Measurements from ENCODE around the gene PEX14.
"Not testable (repeated sequence)": the region's sequence is repeated elsewhere in the genome, so short reads cannot be mapped to it uniquely, and the experiment has no call there.

PEX14 gene

GRCh38 chr1:10474613-10475507 is at the start of gene PEX14:
TSS of gene PEX14 (plus strand) at chr1:10474950. CDS start at chr1:10474967, 17 bp downstream.
- peak; percentile 18 for DNase-seq

- DNase-seq: not testable (repeated sequence)
Measured at GRCh38 chr1:10425826-10426534, 48.8 kb upstream of the PEX14 start.

- DNase-seq: not testable (repeated sequence)
Measured at GRCh38 chr1:10426535-10426848, 48.3 kb upstream of the PEX14 start.

- DNase-seq: no peak
Measured at GRCh38 chr1:10428984-10429383, 45.8 kb upstream of the PEX14 start.

GRCh38 chr1:10429868-10430215 is 44.9 kb upstream of the PEX14 start:
- no peak for DNase-seq

GRCh38 chr1:10430216-10431069 is 44.3 kb upstream of the PEX14 start, which contains the start of gene CENPS:
TSS of gene CENPS (plus strand) at chr1:10430433. CDS start at chr1:10430518, 85 bp downstream.
- no peak for DNase-seq

GRCh38 chr1:10431070-10431730 is 43.5 kb upstream of the PEX14 start:
- DNase-seq: no peak

- no peak for DNase-seq
Measured at GRCh38 chr1:10432910-10433700, 41.6 kb upstream of the PEX14 start.

GRCh38 chr1:10433790-10434189 is 41.0 kb upstream of the PEX14 start:
- no peak for DNase-seq

GRCh38 chr1:10434590-10434989 is 40.2 kb upstream of the PEX14 start:
- no peak for DNase-seq

GRCh38 chr1:10437052-10437451 is 37.7 kb upstream of the PEX14 start:
- no peak for DNase-seq

GRCh38 chr1:10438677-10439163 is 36.0 kb upstream of the PEX14 start:
- DNase-seq: no peak

GRCh38 chr1:10440305-10440704 is 34.4 kb upstream of the PEX14 start:
- DNase-seq: no peak

- DNase-seq: no peak
Measured at GRCh38 chr1:10440794-10441193, 34.0 kb upstream of the PEX14 start.

GRCh38 chr1:10444248-10444647 is 30.5 kb upstream of the PEX14 start:
- DNase-seq: no peak

GRCh38 chr1:10444795-10445397 is 29.9 kb upstream of the PEX14 start:
- no peak for DNase-seq

GRCh38 chr1:10446790-10447422 is 27.8 kb upstream of the PEX14 start:
- no peak for DNase-seq

GRCh38 chr1:10449751-10450150 is 25.0 kb upstream of the PEX14 start, which contains the start of gene CORT:
TSS of gene CORT (plus strand) at chr1:10450031. CDS start at chr1:10450224, 193 bp downstream.
- DNase-seq: no peak

GRCh38 chr1:10450156-10450814 is 24.5 kb upstream of the PEX14 start:
- DNase-seq: no peak

GRCh38 chr1:10450836-10451235 is 23.9 kb upstream of the PEX14 start:
- no peak for DNase-seq

Data from NCI-H1436 treated with DMSO at 0.1 percent for 48 hours (cell line).